Activated T-helper 2 cell treated with anti-CD3 and anti-CD28 coated beads, Interferon-gamma antibody, Interleukin-2, Interleukin-4, amounts not matched to agents 10 μg/mL and 5 μg/mL and 100 μg/mL, durations not matched to agents 14 hours and 24 hours and 36 hours (primary cell): ENCODE data around the gene USP13. TPM values are rescaled to one million over a fixed set of nuclear protein-coding genes. Genes with fewer than 3 reads are reported as not detected.

Experiments
- DNase-seq: peaks from one replicate; pipeline ENCODE4 v3.0.0; 2021; ENCODE audit warnings: low spot score
- H3K27ac Mint-ChIP-seq: one replicate; pipeline ENCODE4 v1.8.0; 2021; ENCODE audit warnings: mixed read lengths
- H3K27me3 Mint-ChIP-seq: one replicate; pipeline ENCODE4 v1.8.0; 2021; ENCODE audit warnings: low read depth, mixed read lengths
- H3K36me3 Mint-ChIP-seq: one replicate; pipeline ENCODE4 v1.8.0; 2021; ENCODE audit warnings: low read depth, mixed read lengths
- H3K4me1 Mint-ChIP-seq: one replicate; pipeline ENCODE4 v1.8.0; 2021; ENCODE audit warnings: low read depth, mixed read lengths
- H3K4me3 Mint-ChIP-seq: one replicate; pipeline ENCODE4 v1.8.0; 2021; ENCODE audit warnings: low read depth, mild to moderate bottlenecking, moderate library complexity, mixed read lengths
- H3K9me3 Mint-ChIP-seq: one replicate; pipeline ENCODE4 v1.8.0; 2021; ENCODE audit warnings: mixed read lengths
- intact Hi-C: fragments of 100-400 bp; cut with micrococcal nuclease; formaldehyde crosslinking; loops from one replicate; pipeline ENCODE4 v1.15.1; 2023
- total RNA-seq: library from RNA; stranded (reverse); gene quantifications from 2 replicates; pipeline ENCODE4 v1.2.3, GENCODE V29; 2022

USP13 gene
- total RNA-seq, 1 donor from 2014 or later: 17.0 TPM

GRCh38 chr3:179734497-179735281, 81.8 kb downstream of the USP13 start:
- Mint-ChIP-seq H3K9me3 (no peaks in the 10 kb centered on the region), H3K27ac (no peak overlapping the region), H3K4me1 (peaks cover 7% of the 10 kb centered on the region), H3K27me3 (no peaks in the 10 kb centered on the region), H3K36me3 (peaks cover 7% of the 10 kb centered on the region), H3K4me3 (no peak overlapping the region)
- intact Hi-C loops: no loop called here
- no peak for DNase-seq

GRCh38 chr3:179735321-179735720, 82.5 kb downstream of the USP13 start:
- Mint-ChIP-seq H3K27me3 (no peaks in the 10 kb centered on the region), H3K9me3 (no peaks in the 10 kb centered on the region), H3K27ac (no peak overlapping the region), H3K4me1 (peaks cover 7% of the 10 kb centered on the region), H3K36me3 (peaks cover 7% of the 10 kb centered on the region), H3K4me3 (no peak overlapping the region)
- intact Hi-C loops: no loop called here
- no peak for DNase-seq

- Mint-ChIP-seq H3K4me1 (peaks cover 11% of the 10 kb centered on the region), H3K27me3 (no peaks in the 10 kb centered on the region), H3K27ac (no peak overlapping the region), H3K4me3 (no peak overlapping the region), H3K9me3 (no peaks in the 10 kb centered on the region), H3K36me3 (peaks cover 13% of the 10 kb centered on the region)
- intact Hi-C loops: no loop called here
- DNase-seq: no peak
Measured at GRCh38 chr3:179738998-179739397, 86.2 kb downstream of the USP13 start.

GRCh38 chr3:179739816-179740594, 87.2 kb downstream of the USP13 start:
- Mint-ChIP-seq H3K4me3 (no peak overlapping the region), H3K4me1 (peaks cover 7% of the 10 kb centered on the region), H3K27me3 (no peaks in the 10 kb centered on the region), H3K27ac (no peak overlapping the region), H3K36me3 (peaks cover 13% of the 10 kb centered on the region), H3K9me3 (no peaks in the 10 kb centered on the region)
- no peak for DNase-seq
- intact Hi-C loops: no loop called here

- Mint-ChIP-seq H3K27me3 (no peaks in the 10 kb centered on the region), H3K27ac (no peak overlapping the region)
- intact Hi-C loops: no loop called here
Measured at GRCh38 chr3:179743913-179744312, 91.1 kb downstream of the USP13 start.

GRCh38 chr3:179744667-179745066, 91.8 kb downstream of the USP13 start:
- intact Hi-C loops: no loop called here
- no peaks in the 10 kb centered on the region for H3K27me3 Mint-ChIP-seq
- no peak overlapping the region for H3K27ac Mint-ChIP-seq
- DNase-seq: no peak
- H3K4me3 Mint-ChIP-seq: no peak overlapping the region
- peaks cover 13% of the 10 kb centered on the region for H3K36me3 Mint-ChIP-seq
- H3K4me1 Mint-ChIP-seq: peaks cover 7% of the 10 kb centered on the region
- no peaks in the 10 kb centered on the region for H3K9me3 Mint-ChIP-seq

More at GRCh38 chr3:179743913-179744312, 91.1 kb downstream of the USP13 start:
- peaks cover 7% of the 10 kb centered on the region for H3K4me1 Mint-ChIP-seq
- no peak overlapping the region for H3K4me3 Mint-ChIP-seq
- peaks cover 13% of the 10 kb centered on the region for H3K36me3 Mint-ChIP-seq
- no peak for DNase-seq
- no peaks in the 10 kb centered on the region for H3K9me3 Mint-ChIP-seq

- Mint-ChIP-seq H3K27ac (no peak overlapping the region), H3K36me3 (peaks cover 13% of the 10 kb centered on the region), H3K27me3 (no peaks in the 10 kb centered on the region), H3K4me3 (no peak overlapping the region), H3K4me1 (peaks cover 7% of the 10 kb centered on the region), H3K9me3 (no peaks in the 10 kb centered on the region)
- intact Hi-C loops: no loop called here
- DNase-seq: no peak
Measured at GRCh38 chr3:179745079-179745478, 92.2 kb downstream of the USP13 start.

- Mint-ChIP-seq H3K9me3 (no peaks in the 10 kb centered on the region), H3K4me3 (no peak overlapping the region), H3K27me3 (no peaks in the 10 kb centered on the region), H3K27ac (no peak overlapping the region), H3K36me3 (peaks cover 13% of the 10 kb centered on the region), H3K4me1 (peaks cover 7% of the 10 kb centered on the region)
- DNase-seq: no peak
- intact Hi-C loops: no loop called here
Measured at GRCh38 chr3:179745716-179746115, 92.9 kb downstream of the USP13 start.

- Mint-ChIP-seq H3K27me3 (no peaks in the 10 kb centered on the region), H3K4me1 (no peaks in the 10 kb centered on the region), H3K4me3 (no peak overlapping the region), H3K36me3 (peaks cover 7% of the 10 kb centered on the region), H3K27ac (no peak overlapping the region), H3K9me3 (no peaks in the 10 kb centered on the region)
- no peak for DNase-seq
- intact Hi-C loops: no loop called here
Measured at GRCh38 chr3:179750720-179751328, 98.0 kb downstream of the USP13 start.

GRCh38 chr3:179760944-179761343, 108.1 kb downstream of the USP13 start:
- Mint-ChIP-seq H3K27ac (no peak overlapping the region), H3K4me1 (no peaks in the 10 kb centered on the region), H3K9me3 (no peaks in the 10 kb centered on the region), H3K4me3 (no peak overlapping the region), H3K36me3 (peaks cover 15% of the 10 kb centered on the region), H3K27me3 (no peaks in the 10 kb centered on the region)
- DNase-seq: no peak
- intact Hi-C loops: no loop called here

GRCh38 chr3:179765396-179765795, 112.6 kb downstream of the USP13 start:
- H3K9me3 Mint-ChIP-seq: no peaks in the 10 kb centered on the region
- no peak for DNase-seq
- H3K27ac Mint-ChIP-seq: no peak overlapping the region
- peaks cover 23% of the 10 kb centered on the region for H3K36me3 Mint-ChIP-seq
- intact Hi-C loops: no loop called here
- no peaks in the 10 kb centered on the region for H3K27me3 Mint-ChIP-seq
- H3K4me3 Mint-ChIP-seq: no peak overlapping the region
- peaks cover 2% of the 10 kb centered on the region for H3K4me1 Mint-ChIP-seq

GRCh38 chr3:179766416-179767133, 113.7 kb downstream of the USP13 start:
- H3K36me3 Mint-ChIP-seq: peaks cover 26% of the 10 kb centered on the region
- H3K9me3 Mint-ChIP-seq: no peaks in the 10 kb centered on the region
- no peak overlapping the region for H3K27ac Mint-ChIP-seq
- intact Hi-C loops: no loop called here
- no peak overlapping the region for H3K4me3 Mint-ChIP-seq
- DNase-seq: no peak
- H3K4me1 Mint-ChIP-seq: peaks cover 2% of the 10 kb centered on the region
- H3K27me3 Mint-ChIP-seq: no peaks in the 10 kb centered on the region
